ENCODE results near the gene TBX1. TPM values are rescaled to one million over a fixed set of nuclear protein-coding genes. Genes with fewer than 3 reads are reported as not detected.
"Not testable (repeated sequence)": the region's sequence is repeated elsewhere in the genome, so short reads cannot be mapped to it uniquely, and the experiment has no call there.

Gene TBX1
- total RNA-seq, 2 donors from 2014 or later, result 11.0 to 20.2 TPM

DNA sequence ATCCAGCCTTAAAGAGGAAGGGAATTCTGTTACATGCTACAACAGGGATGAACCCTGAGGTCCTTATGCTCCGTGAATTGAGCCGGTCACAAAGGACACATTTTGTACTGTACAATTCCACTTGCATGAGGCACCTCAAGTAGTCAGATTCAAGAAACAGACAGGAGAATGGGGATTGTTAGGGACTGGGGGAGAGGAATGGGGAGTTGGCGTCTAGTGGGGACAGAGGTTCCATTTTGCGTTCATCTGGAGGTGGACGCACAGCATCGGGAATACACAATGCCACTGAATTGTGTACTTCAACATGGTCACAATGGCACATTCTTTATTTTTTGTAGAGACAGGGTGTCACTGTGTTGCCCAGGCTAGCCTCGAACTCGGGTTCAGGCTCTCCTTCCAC lies 14.1 kb downstream of the TBX1 start:
- TF ChIP-seq POLR2A (IDR thresholded peaks at IDR 0.05), result no peak
- TF ChIP-seq, protein P1, sequence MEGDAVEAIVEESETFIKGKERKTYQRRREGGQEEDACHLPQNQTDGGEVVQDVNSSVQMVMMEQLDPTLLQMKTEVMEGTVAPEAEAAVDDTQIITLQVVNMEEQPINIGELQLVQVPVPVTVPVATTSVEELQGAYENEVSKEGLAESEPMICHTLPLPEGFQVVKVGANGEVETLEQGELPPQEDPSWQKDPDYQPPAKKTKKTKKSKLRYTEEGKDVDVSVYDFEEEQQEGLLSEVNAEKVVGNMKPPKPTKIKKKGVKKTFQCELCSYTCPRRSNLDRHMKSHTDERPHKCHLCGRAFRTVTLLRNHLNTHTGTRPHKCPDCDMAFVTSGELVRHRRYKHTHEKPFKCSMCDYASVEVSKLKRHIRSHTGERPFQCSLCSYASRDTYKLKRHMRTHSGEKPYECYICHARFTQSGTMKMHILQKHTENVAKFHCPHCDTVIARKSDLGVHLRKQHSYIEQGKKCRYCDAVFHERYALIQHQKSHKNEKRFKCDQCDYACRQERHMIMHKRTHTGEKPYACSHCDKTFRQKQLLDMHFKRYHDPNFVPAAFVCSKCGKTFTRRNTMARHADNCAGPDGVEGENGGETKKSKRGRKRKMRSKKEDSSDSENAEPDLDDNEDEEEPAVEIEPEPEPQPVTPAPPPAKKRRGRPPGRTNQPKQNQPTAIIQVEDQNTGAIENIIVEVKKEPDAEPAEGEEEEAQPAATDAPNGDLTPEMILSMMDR (IDR thresholded peaks at IDR 0.05), result no peak
- TF ChIP-seq POLR2AphosphoS5 (IDR thresholded peaks at IDR 0.05), result no peak
- Histone ChIP-seq H3K27me3 (replicated peaks; ENCODE audit: insufficient read depth) (no peaks in the 10 kb centered on the region), H3K36me3 (no peaks in the 10 kb centered on the region), H3K4me1 (replicated peaks) (no peaks in the 10 kb centered on the region), H3K4me3 (no peak overlapping the region), H3K27ac (no peak overlapping the region), H3K9me3 (no peaks in the 10 kb centered on the region)
- DNase-seq (ENCODE audit: low spot score), result no peak
- 95% methylated on average over 8 of the region's 8 CpGs for WGBS
- intact Hi-C loops (cut with DNase I), result no loop called here

DNA sequence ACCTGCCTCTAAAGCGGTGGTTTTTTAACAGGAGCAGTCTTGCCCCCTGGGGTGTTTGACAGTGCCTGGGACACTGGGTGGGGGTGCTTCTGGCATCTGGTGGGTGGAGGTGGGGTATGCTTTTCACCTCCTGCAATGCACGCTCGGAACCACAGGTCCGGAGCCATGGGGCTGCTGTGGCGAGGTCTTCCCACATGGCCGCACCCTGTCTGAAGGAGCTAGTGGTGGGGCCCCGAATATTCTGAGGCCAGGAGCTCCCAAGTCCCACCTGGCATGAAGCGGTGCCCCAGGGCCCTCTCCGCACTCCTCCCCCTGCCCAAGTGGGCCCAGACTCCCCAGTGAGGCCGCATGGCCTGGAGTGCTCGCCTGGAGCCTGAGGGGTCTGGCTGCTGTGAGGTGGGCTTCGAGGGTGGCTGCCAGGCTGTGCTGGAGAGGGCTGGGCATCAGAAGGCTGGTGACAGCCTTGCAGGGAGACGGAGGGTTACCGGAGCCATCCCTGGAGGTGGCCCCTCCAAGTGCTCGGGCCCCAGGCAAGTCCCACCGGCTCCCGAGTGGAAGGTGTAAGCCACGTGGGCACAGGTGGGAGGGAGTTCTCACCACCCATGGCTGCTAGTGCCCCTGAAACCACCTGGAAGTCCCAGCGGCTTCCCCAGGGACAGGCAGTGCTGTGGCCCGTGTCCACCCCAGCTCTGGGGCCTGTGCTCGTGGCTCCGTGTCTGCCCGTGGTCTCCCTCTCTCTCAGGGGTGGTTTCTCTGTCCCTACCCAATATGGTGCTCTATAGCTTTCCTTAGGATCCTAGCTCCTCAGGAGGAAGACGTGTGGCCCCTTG lies 15.1 kb downstream of the TBX1 start:
- no peaks in the 10 kb centered on the region for H3K4me1 ChIP-seq (replicated peaks)
- H3K9me3 ChIP-seq, result no peaks in the 10 kb centered on the region
- H3K36me3 ChIP-seq, result no peaks in the 10 kb centered on the region
- H3K4me3 ChIP-seq, result no peak overlapping the region
- WGBS, result 93% methylated on average over 14 of the region's 24 CpGs
- no peaks in the 10 kb centered on the region for H3K27me3 ChIP-seq (replicated peaks; ENCODE audit: insufficient read depth)
- no peak for DNase-seq (ENCODE audit: low spot score)
- TF ChIP-seq POLR2AphosphoS5 (IDR thresholded peaks at IDR 0.05), result no peak
- no peak for TF ChIP-seq POLR2A (IDR thresholded peaks at IDR 0.05)
- TF ChIP-seq, protein P1 (IDR thresholded peaks at IDR 0.05), result no peak
- no peak overlapping the region for H3K27ac ChIP-seq
- intact Hi-C loops (cut with DNase I), result no loop called here

DNA sequence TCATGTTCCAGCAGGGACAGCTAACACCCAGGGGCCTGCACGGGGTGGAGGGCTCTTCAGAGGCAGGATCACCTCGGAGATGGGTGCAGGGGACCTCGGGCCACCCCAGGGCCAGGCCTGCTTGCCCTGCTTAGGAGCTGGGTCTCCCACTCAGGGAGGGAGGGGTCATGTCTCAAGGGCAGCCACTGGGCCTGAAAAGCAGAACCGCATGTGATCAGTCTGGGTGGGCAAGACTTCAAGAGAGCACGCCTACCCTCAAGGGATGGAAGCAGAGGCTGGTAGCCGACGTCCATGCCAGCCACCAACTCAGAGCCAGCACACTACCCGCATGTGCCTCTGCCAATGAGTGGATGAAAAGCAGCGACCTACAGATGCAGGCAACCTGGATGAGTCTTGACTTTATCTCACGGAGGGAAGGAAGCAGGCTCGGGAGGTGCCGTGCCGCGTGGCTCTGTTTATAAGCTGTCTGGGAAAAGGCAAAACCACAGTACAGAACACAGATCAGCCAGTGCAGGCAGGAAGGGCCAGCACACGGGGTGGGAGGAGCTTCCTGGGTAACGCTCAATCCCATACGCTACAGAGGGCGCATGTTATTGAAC lies 16.0 kb downstream of the TBX1 start:
- TF ChIP-seq POLR2AphosphoS5 (IDR thresholded peaks at IDR 0.05), result no peak
- TF ChIP-seq, protein P1 (IDR thresholded peaks at IDR 0.05), result no peak
- no peak for TF ChIP-seq POLR2A (IDR thresholded peaks at IDR 0.05)
- no peak overlapping the region for H3K27ac ChIP-seq
- H3K4me1 ChIP-seq (replicated peaks), result no peaks in the 10 kb centered on the region
- no peaks in the 10 kb centered on the region for H3K9me3 ChIP-seq
- no peaks in the 10 kb centered on the region for H3K36me3 ChIP-seq
- DNase-seq (ENCODE audit: low spot score), result no peak
- no peak overlapping the region for H3K4me3 ChIP-seq
- no peaks in the 10 kb centered on the region for H3K27me3 ChIP-seq (replicated peaks; ENCODE audit: insufficient read depth)
- WGBS, result 56% methylated on average over 18 of the region's 18 CpGs
- intact Hi-C loops (cut with DNase I), result no loop called here

DNA sequence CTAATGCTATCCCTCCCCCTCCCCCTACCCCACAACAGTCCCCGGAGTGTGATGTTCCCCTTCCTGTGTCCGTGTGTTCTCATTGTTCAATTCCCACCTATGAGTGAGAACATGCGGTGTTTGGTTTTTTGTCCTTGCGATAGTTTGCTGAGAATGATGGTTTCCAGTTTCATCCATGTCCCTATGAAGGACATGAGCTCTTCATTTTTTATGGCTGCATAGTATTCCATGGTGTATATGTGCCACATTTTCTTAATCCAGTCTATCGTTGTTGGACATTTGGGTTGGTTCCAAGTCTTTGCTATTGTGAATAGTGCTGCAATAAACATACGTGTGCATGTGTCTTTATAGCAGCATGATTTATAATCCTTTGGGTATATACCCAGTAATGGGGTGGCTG lies 16.6 kb downstream of the TBX1 start:
- 81% methylated on average over 6 of the region's 6 CpGs for WGBS
- DNase-seq (ENCODE audit: low spot score); intact Hi-C loops (cut with DNase I); H3K9me3 ChIP-seq; H3K27me3 ChIP-seq (replicated peaks; ENCODE audit: insufficient read depth); H3K4me1 ChIP-seq (replicated peaks); H3K36me3 ChIP-seq; H3K27ac ChIP-seq; H3K4me3 ChIP-seq: not testable (repeated sequence)

DNA sequence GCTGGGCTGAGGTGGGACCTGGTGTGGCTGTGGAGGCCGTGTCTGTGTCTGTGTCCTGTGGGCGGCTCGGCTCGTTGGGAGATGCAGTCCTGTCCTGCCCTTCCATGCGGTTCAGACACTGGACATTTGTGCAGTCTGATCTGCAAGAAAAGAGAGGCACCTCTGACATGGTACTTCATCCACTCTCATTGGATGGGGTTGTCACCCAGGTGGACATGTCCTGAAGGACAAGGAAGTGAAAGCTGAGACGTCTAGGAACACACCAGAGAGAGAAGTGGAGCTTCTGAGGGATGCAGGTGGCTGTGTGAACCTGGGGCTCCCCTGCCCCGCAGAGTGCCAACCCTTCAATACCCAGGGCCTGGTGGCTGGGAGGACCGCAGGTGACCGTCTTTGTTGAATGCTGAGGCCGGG lies 18.4 kb downstream of the TBX1 start:
- no peaks in the 10 kb centered on the region for H3K27me3 ChIP-seq (replicated peaks; ENCODE audit: insufficient read depth)
- no peaks in the 10 kb centered on the region for H3K9me3 ChIP-seq
- no peak overlapping the region for H3K4me3 ChIP-seq
- no peak overlapping the region for H3K27ac ChIP-seq
- intact Hi-C loops (cut with DNase I), result no loop called here
- DNase-seq (ENCODE audit: low spot score), result no peak
- TF ChIP-seq, protein P1 (IDR thresholded peaks at IDR 0.05), result no peak
- TF ChIP-seq POLR2AphosphoS5 (IDR thresholded peaks at IDR 0.05) (no peak), POLR2A (IDR thresholded peaks at IDR 0.05) (no peak)
- no peaks in the 10 kb centered on the region for H3K4me1 ChIP-seq (replicated peaks)
- H3K36me3 ChIP-seq, result no peaks in the 10 kb centered on the region
- 89% methylated on average over 10 of the region's 10 CpGs for WGBS

All from prostate gland (tissue), 2 donors.